HG02852 (cell line): ENCODE data around the gene DCAF17.
A peak's percentile ranks its signal among the peaks of the same experiment; 100 is the strongest.
"Not testable (repeated sequence)": the region's sequence is repeated elsewhere in the genome, so short reads cannot be mapped to it uniquely, and the experiment has no call there.

Source experiments
- ATAC-seq: cut with Tn5 transposase; IDR thresholded peaks from one replicate; pipeline ENCODE4 v1.9.1; 2021; ENCODE audit warnings: mild to moderate bottlenecking, moderate library complexity; ENCODE audit not compliant: unreplicated experiment

Gene DCAF17

DNA sequence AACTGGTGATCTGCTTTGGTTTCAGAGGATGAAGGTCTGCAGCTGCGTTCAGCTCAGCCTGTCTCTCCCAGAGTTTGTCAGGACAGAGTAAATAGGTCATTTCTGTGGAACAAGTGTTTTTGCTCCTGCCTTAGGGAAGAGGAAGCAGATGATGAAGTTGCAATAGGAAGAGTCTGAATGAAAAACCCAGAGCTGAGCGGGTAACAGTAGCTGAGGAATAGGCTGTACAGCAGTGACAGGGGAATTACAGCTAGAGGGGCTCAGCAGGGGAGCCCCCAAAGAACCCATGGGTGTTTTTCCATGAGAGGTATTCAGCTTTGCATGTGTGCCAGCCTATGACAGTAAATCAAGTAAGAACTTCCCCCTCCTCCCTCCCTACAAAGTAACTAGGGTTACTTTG, 78.0 kb downstream of the DCAF17 start:
- ATAC-seq = no peak

GRCh38 chr2:171512683-171513195, 78.7 kb downstream of the DCAF17 start:
- ATAC-seq = no peak

DNA sequence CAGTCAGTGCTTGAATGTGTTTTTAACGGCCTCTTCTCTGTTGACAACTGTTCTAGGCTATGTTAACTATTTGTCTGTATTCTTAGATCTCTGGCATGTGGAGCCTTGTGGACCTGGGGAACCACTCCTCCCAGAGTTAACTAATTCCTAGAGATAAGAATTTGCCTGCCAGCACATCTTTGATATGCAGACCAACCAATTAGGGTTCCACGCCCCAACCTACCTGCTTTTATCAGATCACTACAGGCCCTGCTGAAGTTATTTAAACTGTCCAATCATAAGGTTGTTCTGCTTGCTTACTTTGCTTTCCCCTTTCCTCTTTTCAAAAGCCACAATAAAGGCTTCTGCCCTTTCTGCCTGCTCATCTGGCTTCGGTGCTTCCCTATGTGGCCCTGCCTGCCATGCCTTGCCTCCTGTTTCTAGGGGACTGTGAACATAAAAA, 79.7 kb downstream of the DCAF17 start:
- ATAC-seq = no peak

- no peak for ATAC-seq
These were observed 81.0 kb downstream of the DCAF17 start for GRCh38 chr2:171514908-171515582.

GRCh38 chr2:171515672-171516298, 81.8 kb downstream of the DCAF17 start:
- no peak for ATAC-seq

- ATAC-seq = no peak
These were observed 82.8 kb downstream of the DCAF17 start for GRCh38 chr2:171516793-171517192.

DNA sequence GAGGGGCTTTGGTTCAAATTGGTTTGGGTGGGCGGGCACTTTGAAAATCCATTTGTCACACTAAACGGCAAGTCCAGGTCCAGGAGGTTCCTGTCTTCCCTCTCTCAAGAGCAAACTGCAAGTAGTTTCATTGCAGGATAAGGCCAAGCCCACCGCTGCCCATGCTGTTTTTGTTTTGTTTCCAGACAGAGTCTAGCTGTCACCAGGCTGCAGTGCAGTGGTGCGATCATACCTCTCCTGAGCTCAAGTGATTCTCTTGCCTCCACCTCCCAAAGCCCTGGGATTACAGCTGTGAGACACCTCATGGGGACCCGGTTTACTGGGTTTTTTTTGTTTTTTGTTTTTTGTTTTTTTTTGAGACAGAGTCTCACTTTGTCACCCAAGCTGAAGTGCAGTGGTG, 86.4 kb downstream of the DCAF17 start:
- ATAC-seq = no peak

DNA sequence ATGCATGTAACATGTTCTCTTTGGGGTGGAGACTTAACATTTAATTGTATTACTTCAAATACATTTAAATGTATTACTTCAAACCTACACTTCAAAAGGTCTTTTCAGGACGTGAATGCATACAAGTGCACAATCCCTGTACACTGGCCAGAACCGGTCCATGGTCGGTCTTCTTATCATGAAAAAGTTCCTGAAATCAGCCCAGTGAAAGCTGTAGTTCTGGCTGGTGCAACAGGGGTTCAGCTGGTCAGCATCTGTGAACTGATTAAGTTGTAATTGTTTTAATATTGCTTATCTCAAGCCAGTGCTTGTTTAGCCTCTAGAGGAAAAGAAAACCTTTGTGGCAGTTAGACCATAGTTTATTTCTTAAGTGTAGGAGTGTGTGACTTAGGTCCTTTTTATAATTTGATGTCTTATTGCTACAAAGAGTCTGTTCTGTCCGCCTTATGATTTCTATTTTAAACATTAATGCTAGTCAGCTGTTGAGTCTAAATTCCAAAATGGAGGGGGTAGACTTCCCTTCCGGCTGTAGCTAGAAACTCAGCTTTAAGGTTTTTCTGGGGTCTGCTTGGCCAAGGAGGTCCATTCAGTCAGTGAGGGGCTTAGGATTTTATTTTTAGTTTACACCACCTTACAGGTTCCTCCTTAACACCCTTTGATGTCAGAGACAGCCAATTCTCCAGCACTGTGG, 87.5 kb downstream of the DCAF17 start:
- ATAC-seq = peak; percentile 1

- ATAC-seq = peak; percentile 48
These were observed 88.2 kb downstream of the DCAF17 start, which contains the start of gene CYBRD1 for GRCh38 chr2:171522052-171522787. CYBRD1 (plus strand) TSS chr2:171522474; CDS start chr2:171522546, 72 bp downstream.

- peak; percentile 33 for ATAC-seq
These were observed 88.7 kb downstream of the DCAF17 start for GRCh38 chr2:171522788-171523087.

GRCh38 chr2:171523088-171524017, 89.3 kb downstream of the DCAF17 start:
- peak; percentile 39 for ATAC-seq

DNA sequence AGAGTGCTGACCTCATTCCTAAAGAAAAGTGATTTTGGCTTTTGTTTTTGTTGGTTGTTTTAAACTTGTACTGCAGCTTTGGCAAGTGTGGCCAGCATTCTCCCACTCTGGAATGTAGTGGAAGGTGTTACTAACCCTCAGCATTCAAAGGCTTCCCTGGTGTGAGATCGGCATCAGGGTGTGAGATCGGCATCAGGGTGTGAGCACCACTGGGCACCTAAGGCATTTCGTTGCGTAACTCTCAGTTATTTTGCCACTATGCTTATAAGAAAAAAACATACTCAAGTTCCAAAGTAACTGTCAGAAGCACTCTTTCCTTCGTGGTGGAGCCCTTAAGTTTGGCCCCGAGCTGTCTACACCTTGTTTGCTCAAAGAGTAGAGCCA, 90.0 kb downstream of the DCAF17 start:
- ATAC-seq = no peak

DNA sequence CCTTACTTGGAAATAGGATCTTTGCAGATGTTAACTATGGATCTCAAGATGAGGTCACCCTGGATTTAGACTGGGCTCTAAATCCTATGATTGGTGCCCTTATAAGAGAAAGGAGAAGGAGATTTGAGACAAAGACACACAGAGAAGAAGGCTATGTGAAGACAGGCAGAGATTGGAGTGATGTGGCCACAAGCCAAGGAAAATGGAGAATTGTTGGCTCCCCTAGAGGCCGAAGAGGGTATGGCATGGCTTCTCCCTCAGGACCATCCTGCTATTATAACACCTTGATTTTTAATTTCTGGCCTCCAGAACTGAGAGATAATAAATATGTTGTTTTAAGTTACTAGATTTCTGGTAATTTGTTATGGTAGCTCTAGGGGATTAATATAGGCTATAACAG, 95.9 kb downstream of the DCAF17 start:
- ATAC-seq = no peak

GRCh38 chr2:171530378-171530777, 96.4 kb downstream of the DCAF17 start:
- ATAC-seq = no peak

DNA sequence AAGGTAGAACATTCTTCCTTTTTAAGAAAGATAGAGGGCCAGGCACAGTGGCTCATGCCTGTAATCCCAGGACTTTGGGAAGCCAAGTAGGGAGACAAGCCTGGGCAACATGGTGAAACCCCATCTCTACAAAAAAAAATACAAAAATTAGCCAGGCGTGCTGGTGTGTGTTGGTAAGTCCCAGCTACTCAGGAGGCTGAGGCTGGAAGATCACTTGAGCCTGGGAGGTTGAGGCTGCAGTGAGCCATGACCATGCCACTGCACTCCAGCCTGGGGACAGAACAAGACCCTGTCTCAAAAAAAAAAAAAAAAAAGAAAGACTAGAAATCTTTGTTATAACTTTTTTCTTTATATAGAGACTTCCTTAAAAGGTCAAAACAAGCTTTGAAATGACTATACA, 96.8 kb downstream of the DCAF17 start:
- not testable (repeated sequence) for ATAC-seq

- ATAC-seq = no peak
These were observed 97.3 kb downstream of the DCAF17 start for GRCh38 chr2:171531291-171531690.

- ATAC-seq = no peak
These were observed 97.9 kb downstream of the DCAF17 start for GRCh38 chr2:171531836-171532450.

DNA sequence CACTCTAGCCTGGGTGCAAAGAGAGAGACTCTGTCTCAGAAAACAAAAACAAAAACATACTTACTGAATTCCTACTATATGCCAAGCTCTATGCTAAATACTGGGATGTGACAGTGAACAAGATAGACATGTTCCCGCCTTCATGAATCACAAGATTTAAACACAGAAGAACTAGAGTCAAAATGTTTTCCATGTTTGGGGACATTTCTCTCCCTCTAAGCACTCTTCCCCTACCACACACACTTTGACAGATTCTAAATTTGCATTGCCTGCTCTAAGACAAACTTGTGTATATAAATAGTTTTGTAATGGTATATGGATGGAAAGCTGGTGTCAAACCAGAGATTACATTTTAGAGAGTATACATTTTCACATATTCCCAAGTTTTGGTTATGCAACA, 99.3 kb downstream of the DCAF17 start:
- no peak for ATAC-seq
